Brain microvascular endothelial cell (primary cell): Measurements from ENCODE around the gene PDGFC.
A peak's percentile ranks its signal among the peaks of the same experiment; 100 is the strongest.

Source experiments
- DNase-seq: peaks from one replicate; pipeline ENCODE4 v3.0.0-alpha.2; 2020
- H3K27ac ChIP-seq: fragments of 250-450 bp; sonication (Bioruptor Pico); 2 replicates; pipeline ENCODE4 v1.5.1; 2020; ENCODE audit warnings: mild to moderate bottlenecking, moderate library complexity
- H3K27me3 ChIP-seq: fragments of 250-450 bp; sonication (Bioruptor Pico); replicated peaks from 2 replicates; pipeline ENCODE4 v1.5.1; 2020; ENCODE audit warnings: mild to moderate bottlenecking
- H3K36me3 ChIP-seq: fragments of 250-450 bp; sonication (Bioruptor Pico); replicated peaks from 2 replicates; pipeline ENCODE4 v1.5.1; 2020; ENCODE audit warnings: mild to moderate bottlenecking
- H3K4me3 ChIP-seq: 2 replicates; pipeline ENCODE4 v1.5.1; 2011; ENCODE audit warnings: low read depth, mild to moderate bottlenecking, control low read depth, low read length, moderate library complexity
- CTCF ChIP-seq: IDR thresholded peaks from 2 replicates; pipeline ENCODE4 v1.5.1; 2011; ENCODE audit warnings: low read depth, mild to moderate bottlenecking, moderate library complexity, low read length, control low read depth, inconsistent platforms; ENCODE audit errors: missing control alignments
- in situ Hi-C: cut with HindIII; loops from 2 replicates; pipeline ENCODE4 v1.10.0; 2017; ENCODE audit warnings: low sequenced_read_pairs, low pct_ligation_motif_present

PDGFC gene

GRCh38 chr4:156969101-156969500 lies 2.5 kb downstream of the PDGFC start:
- Histone ChIP-seq H3K36me3 (no peaks in the 10 kb centered on the region), H3K27ac (no peak overlapping the region), H3K4me3 (peak overlapping the region; percentile 92), H3K27me3 (no peaks in the 10 kb centered on the region)
- TF ChIP-seq CTCF, result no peak
- no peak for DNase-seq
- in situ Hi-C loops, result loop anchor here (25.0 kb wide), 1 partner anchor 182 kb away; no protein-coding TSS in a partner anchor

- DNase-seq, result peak; percentile 83
- TF ChIP-seq CTCF, result peak; percentile 89
- H3K36me3 ChIP-seq, result no peaks in the 10 kb centered on the region
- H3K27ac ChIP-seq, result no peak overlapping the region
- H3K27me3 ChIP-seq, result no peaks in the 10 kb centered on the region
- in situ Hi-C loops, result loop anchor here (25.0 kb wide), 1 partner anchor 181 kb away; no protein-coding TSS in a partner anchor
- peak overlapping the region; percentile 92 for H3K4me3 ChIP-seq
Measured at GRCh38 chr4:156968479-156968984, 3.1 kb downstream of the PDGFC start.

- Histone ChIP-seq H3K27ac (no peak overlapping the region), H3K27me3 (no peaks in the 10 kb centered on the region), H3K4me3 (no peak overlapping the region), H3K36me3 (no peaks in the 10 kb centered on the region)
- no peak for TF ChIP-seq CTCF
- no peak for DNase-seq
- in situ Hi-C loops, result loop anchor here (25.0 kb wide), 1 partner anchor 180 kb away; no protein-coding TSS in a partner anchor
Measured at GRCh38 chr4:156966836-156967235, 4.8 kb downstream of the PDGFC start.

- in situ Hi-C loops, result loop anchor here (25.0 kb wide), 1 partner anchor 176 kb away; no protein-coding TSS in a partner anchor
- Histone ChIP-seq H3K27me3 (no peaks in the 10 kb centered on the region), H3K27ac (no peak overlapping the region), H3K4me3 (no peak overlapping the region), H3K36me3 (no peaks in the 10 kb centered on the region)
- TF ChIP-seq CTCF, result no peak
- DNase-seq, result no peak
Measured at GRCh38 chr4:156963419-156963818, 8.2 kb downstream of the PDGFC start.

- no peak overlapping the region for H3K27ac ChIP-seq
- no peak for TF ChIP-seq CTCF
- H3K27me3 ChIP-seq, result no peaks in the 10 kb centered on the region
- in situ Hi-C loops, result loop anchor here (25.0 kb wide), 1 partner anchor 175 kb away; no protein-coding TSS in a partner anchor
- H3K36me3 ChIP-seq, result no peaks in the 10 kb centered on the region
- H3K4me3 ChIP-seq, result no peak overlapping the region
- no peak for DNase-seq
Measured at GRCh38 chr4:156962528-156962974, 9.0 kb downstream of the PDGFC start.

GRCh38 chr4:156962058-156962358 lies 9.6 kb downstream of the PDGFC start:
- Histone ChIP-seq H3K4me3 (no peak overlapping the region), H3K27me3 (no peaks in the 10 kb centered on the region), H3K27ac (no peak overlapping the region), H3K36me3 (no peaks in the 10 kb centered on the region)
- TF ChIP-seq CTCF, result no peak
- no peak for DNase-seq
- in situ Hi-C loops, result loop anchor here (25.0 kb wide), 1 partner anchor 175 kb away; no protein-coding TSS in a partner anchor
